T-helper 17 cell (primary cell): ENCODE data around the gene SLC5A1. TPM values are rescaled to one million over a fixed set of nuclear protein-coding genes. Genes with fewer than 3 reads are reported as not detected.

Source experiments
- ATAC-seq: fragments of 150-1000 bp; cut with Tn5 transposase; 2 replicates; pipeline ENCODE4 v1.10.0; 2021; ENCODE audit warnings: mild to moderate bottlenecking, moderate library complexity
- DNase-seq, 3 donors: peaks; one replicate each; pipeline versions ENCODE4 v3.0.0 to v3.0.0-alpha.2; 2020 to 2021
- H3K9me3 ChIP-seq: one replicate; pipeline ENCODE4 v1.7.0; 2013; ENCODE audit warnings: low read length, mild to moderate bottlenecking; ENCODE audit not compliant: control insufficient read depth, poor library complexity, severe bottlenecking
- H3K27ac Mint-ChIP-seq: one replicate; pipeline ENCODE4 v1.8.0; 2022; ENCODE audit warnings: mild to moderate bottlenecking, moderate library complexity, mixed read lengths
- H3K27me3 Mint-ChIP-seq: one replicate; pipeline ENCODE4 v1.8.0; 2022; ENCODE audit warnings: mixed read lengths
- H3K36me3 Mint-ChIP-seq: one replicate; pipeline ENCODE4 v1.8.0; 2022; ENCODE audit warnings: low read depth, mixed read lengths
- H3K4me1 Mint-ChIP-seq: one replicate; pipeline ENCODE4 v1.8.0; 2022; ENCODE audit warnings: mild to moderate bottlenecking, mixed read lengths
- H3K4me3 Mint-ChIP-seq: one replicate; pipeline ENCODE4 v1.8.0; 2022; ENCODE audit warnings: mild to moderate bottlenecking, moderate library complexity, mixed read lengths
- total RNA-seq, 4 donors: library from RNA in 2 of 4; stranded (reverse) in 2 of 4; gene quantifications; one replicate each; pipeline ENCODE4 v1.2.3 and lab custom pipeline; 2022 to 2026

The SLC5A1 gene
- total RNA-seq (not detected), total RNA-seq (lab: John Stamatoyannopoulos, UW) (0 reads per million in 2 donors)

DNA sequence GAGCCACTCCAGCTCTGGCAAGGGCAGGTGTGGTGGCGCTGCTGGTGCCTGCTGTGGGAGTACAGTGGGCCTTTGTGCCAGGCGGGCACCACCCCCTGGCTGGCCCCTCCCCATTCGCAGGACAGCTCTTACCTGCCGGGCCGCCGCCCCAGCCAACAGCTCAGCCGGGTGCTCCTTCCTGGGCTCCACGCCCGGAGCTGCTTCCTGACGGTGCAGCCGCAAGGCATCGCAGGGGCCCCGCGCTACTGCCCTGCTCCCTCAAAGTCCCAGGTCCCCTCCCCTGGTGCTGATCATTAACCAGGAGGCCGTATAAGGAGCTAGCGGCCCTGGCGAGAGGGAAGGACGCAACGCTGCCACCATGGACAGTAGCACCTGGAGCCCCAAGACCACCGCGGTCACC, at the start of gene SLC5A1:
Gene SLC5A1, plus strand, starts transcription at position 338 of the 400 bp plus-strand sequence. Its CDS starts 21 bp downstream, at position 359.
- Mint-ChIP-seq H3K27me3 (peaks cover 86% of the 10 kb centered on the region), H3K36me3 (peaks cover 6% of the 10 kb centered on the region), H3K4me3 (no peak within 1 kb of the TSS), H3K4me1 (peaks cover 11% of the 10 kb centered on the region), H3K27ac (no peak within 1 kb of the TSS)
- no peaks in the 10 kb centered on the region for H3K9me3 ChIP-seq
- ATAC-seq (no peak), DNase-seq (no peak)

DNA sequence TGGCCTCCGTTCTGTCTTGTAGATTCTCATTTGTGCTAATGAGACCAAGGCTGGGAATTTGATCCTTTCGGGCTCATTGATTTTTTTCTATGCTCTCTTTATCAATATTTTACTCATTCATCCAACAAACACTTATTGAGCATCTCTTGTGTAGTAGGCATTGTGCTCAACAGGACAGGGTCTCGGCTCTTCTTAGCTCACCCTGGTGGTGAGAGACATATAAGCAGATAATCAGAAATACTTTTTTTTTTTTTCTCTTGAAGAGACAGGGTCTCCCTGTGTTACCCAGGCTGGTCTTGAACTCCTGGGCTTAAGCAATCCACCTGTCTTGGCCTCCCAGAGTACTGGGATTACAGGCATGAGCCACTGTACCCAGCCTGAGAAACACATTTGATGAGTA, 48.0 kb upstream of the SLC5A1 start:
- Mint-ChIP-seq H3K4me3 (no peak overlapping the region), H3K27me3 (peaks cover 36% of the 10 kb centered on the region), H3K36me3 (peaks cover 4% of the 10 kb centered on the region), H3K27ac (no peak overlapping the region), H3K4me1 (peaks cover 2% of the 10 kb centered on the region)
- ATAC-seq (no peak), DNase-seq (no peak)
- H3K9me3 ChIP-seq: no peaks in the 10 kb centered on the region

- Mint-ChIP-seq H3K4me3 (no peak overlapping the region), H3K36me3 (peaks cover 4% of the 10 kb centered on the region), H3K4me1 (peaks cover 2% of the 10 kb centered on the region), H3K27ac (no peak overlapping the region), H3K27me3 (peaks cover 35% of the 10 kb centered on the region)
- no peaks in the 10 kb centered on the region for H3K9me3 ChIP-seq
- DNase-seq (no peak), ATAC-seq (no peak)
These were observed 47.3 kb upstream of the SLC5A1 start for GRCh38 chr22:31995807-31996206.

DNA sequence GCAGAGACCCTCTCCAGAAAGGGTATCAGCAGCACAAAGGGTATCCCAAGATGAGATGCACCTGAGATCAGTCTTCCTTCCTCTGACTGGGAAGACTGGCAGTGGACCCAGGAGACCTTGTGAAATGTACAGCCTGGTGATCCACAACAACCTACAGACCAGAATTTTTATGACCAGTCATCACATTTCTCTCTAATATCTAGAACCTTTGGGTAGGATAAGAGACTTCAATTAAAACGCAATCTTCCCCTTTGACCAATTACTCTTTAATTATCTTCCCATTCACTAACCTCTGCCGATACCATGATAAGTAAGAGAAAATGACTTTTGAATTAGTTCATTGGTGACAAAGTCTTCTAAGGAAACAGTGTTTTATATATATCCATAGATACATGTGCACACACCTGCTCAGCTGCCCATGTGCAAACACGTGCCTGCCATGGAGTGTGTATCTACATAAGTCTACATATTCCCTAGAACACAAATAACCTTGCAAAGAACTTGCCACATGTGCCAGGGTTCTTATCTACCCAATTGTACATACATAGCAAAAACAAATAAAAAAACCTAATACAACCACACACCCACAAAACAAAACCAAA, 44.2 kb upstream of the SLC5A1 start:
- peaks cover 38% of the 10 kb centered on the region for H3K27me3 Mint-ChIP-seq

GRCh38 chr22:32000181-32000580, 42.9 kb upstream of the SLC5A1 start:
- DNase-seq (no peak), ATAC-seq (no peak)
- Mint-ChIP-seq H3K27me3 (peaks cover 45% of the 10 kb centered on the region), H3K27ac (no peak overlapping the region), H3K36me3 (peaks cover 4% of the 10 kb centered on the region), H3K4me1 (peaks cover 2% of the 10 kb centered on the region), H3K4me3 (no peak overlapping the region)
- H3K9me3 ChIP-seq: no peaks in the 10 kb centered on the region

More for the DNA sequence above, 44.2 kb upstream of the SLC5A1 start:
- ATAC-seq: no peak
- DNase-seq: no peak
- Mint-ChIP-seq H3K4me1 (peaks cover 2% of the 10 kb centered on the region), H3K36me3 (peaks cover 4% of the 10 kb centered on the region), H3K27ac (no peak overlapping the region), H3K4me3 (no peak overlapping the region)
- no peaks in the 10 kb centered on the region for H3K9me3 ChIP-seq

DNA sequence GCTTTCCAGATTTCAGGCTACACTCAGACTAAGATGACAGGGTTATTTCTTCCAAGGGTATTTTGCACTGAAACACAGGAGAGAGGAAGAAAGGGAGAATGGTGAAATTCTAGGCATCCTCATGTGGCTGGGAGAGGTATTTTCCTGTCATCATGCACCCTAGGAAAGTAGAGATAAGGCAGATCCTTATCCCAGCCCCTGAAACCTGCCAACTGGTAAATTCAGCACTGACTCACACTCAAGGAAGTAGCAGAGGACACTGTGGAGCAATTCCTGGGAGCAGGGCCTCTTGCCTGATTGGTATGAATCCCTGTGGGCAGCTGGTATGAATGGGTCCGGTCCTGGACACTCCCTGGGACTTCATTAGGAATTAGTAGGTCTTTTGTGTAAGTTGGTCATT, 37.6 kb upstream of the SLC5A1 start:
- DNase-seq (no peak), ATAC-seq (no peak)
- Mint-ChIP-seq H3K27ac (no peak overlapping the region), H3K4me1 (peaks cover 2% of the 10 kb centered on the region), H3K36me3 (no peaks in the 10 kb centered on the region), H3K27me3 (peaks cover 23% of the 10 kb centered on the region), H3K4me3 (no peak overlapping the region)
- H3K9me3 ChIP-seq: no peaks in the 10 kb centered on the region

GRCh38 chr22:32013200-32013599, 29.9 kb upstream of the SLC5A1 start:
- ATAC-seq (no peak), DNase-seq (no peak)
- peaks cover 9% of the 10 kb centered on the region for H3K9me3 ChIP-seq
- peaks cover 2% of the 10 kb centered on the region for H3K36me3 Mint-ChIP-seq
- no peak overlapping the region for H3K27ac Mint-ChIP-seq
- no peak overlapping the region for H3K4me3 Mint-ChIP-seq
- no peaks in the 10 kb centered on the region for H3K4me1 Mint-ChIP-seq
- H3K27me3 Mint-ChIP-seq: peaks cover 9% of the 10 kb centered on the region

GRCh38 chr22:32016081-32016480, 27.0 kb upstream of the SLC5A1 start:
- peaks cover 9% of the 10 kb centered on the region for H3K9me3 ChIP-seq
- H3K4me3 Mint-ChIP-seq: no peak overlapping the region
- no peaks in the 10 kb centered on the region for H3K4me1 Mint-ChIP-seq
- DNase-seq (no peak), ATAC-seq (no peak)
- H3K36me3 Mint-ChIP-seq: peaks cover 2% of the 10 kb centered on the region
- H3K27me3 Mint-ChIP-seq: peaks cover 19% of the 10 kb centered on the region
- no peak overlapping the region for H3K27ac Mint-ChIP-seq

GRCh38 chr22:32018056-32018455, 25.0 kb upstream of the SLC5A1 start:
- Mint-ChIP-seq H3K4me1 (no peaks in the 10 kb centered on the region), H3K36me3 (no peaks in the 10 kb centered on the region), H3K4me3 (no peak overlapping the region), H3K27ac (no peak overlapping the region), H3K27me3 (peaks cover 19% of the 10 kb centered on the region)
- DNase-seq: no peak
- peaks cover 9% of the 10 kb centered on the region for H3K9me3 ChIP-seq
- no peak for ATAC-seq

GRCh38 chr22:32020117-32020516, 22.9 kb upstream of the SLC5A1 start:
- Mint-ChIP-seq H3K4me1 (no peaks in the 10 kb centered on the region), H3K27ac (no peak overlapping the region)

DNA sequence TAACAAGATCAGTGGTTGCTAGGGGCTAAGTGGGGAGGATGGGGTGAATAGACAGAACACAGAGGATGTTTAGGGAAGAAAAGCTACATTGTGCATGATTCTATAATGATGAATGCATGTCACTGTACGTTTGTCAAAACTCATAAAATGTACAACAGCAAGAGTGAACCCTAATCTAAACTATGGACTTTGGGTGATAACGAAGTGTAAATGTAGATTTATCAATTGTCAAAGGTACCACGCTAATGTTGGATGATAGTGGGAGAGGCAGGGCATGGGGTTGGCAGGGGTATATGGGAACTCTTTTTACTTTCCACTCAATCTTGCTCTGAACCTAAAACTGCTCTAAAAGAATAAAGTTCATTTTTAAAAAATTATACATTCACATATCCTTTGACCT, 21.3 kb upstream of the SLC5A1 start:
- no peaks in the 10 kb centered on the region for H3K9me3 ChIP-seq
- Mint-ChIP-seq H3K4me3 (no peak overlapping the region), H3K27me3 (peaks cover 24% of the 10 kb centered on the region), H3K4me1 (no peaks in the 10 kb centered on the region), H3K36me3 (no peaks in the 10 kb centered on the region), H3K27ac (no peak overlapping the region)
- DNase-seq: no peak
- no peak for ATAC-seq

More at GRCh38 chr22:32020117-32020516, 22.9 kb upstream of the SLC5A1 start:
- no peak for ATAC-seq
- Mint-ChIP-seq H3K36me3 (no peaks in the 10 kb centered on the region), H3K27me3 (peaks cover 19% of the 10 kb centered on the region), H3K4me3 (no peak overlapping the region)
- H3K9me3 ChIP-seq: no peaks in the 10 kb centered on the region
- DNase-seq: no peak

DNA sequence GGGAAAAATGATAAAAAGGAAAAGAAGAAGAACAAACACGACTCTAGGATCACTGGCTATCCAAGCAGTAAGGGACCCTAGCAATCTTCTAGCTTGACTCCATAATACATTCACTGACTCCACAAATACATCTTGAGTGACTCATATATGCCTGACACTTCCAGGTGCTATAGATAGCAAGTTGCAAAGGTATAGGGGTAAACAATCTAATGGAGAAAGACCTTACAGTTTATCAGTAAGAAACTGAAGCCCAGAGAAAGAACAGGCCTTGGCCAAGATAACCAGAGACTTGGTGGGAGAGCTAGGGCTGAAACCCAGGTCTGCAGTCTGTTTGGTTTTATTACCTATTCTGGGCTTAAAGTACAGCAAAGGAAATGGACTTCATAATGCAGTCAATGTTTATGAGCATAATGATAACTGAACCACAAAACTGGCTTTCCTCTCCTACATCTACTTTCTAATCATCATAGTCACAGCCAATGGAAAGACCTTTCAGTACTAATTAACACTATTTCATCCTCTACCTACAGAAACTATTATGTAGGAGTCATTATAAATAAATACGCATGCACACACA, 19.7 kb upstream of the SLC5A1 start:
- no peaks in the 10 kb centered on the region for H3K4me1 Mint-ChIP-seq

GRCh38 chr22:32024796-32025195, 18.3 kb upstream of the SLC5A1 start:
- DNase-seq (no peak), ATAC-seq (no peak)
- H3K4me1 Mint-ChIP-seq: no peaks in the 10 kb centered on the region
- no peak overlapping the region for H3K4me3 Mint-ChIP-seq
- H3K27me3 Mint-ChIP-seq: peaks cover 18% of the 10 kb centered on the region
- H3K9me3 ChIP-seq: no peaks in the 10 kb centered on the region
- H3K27ac Mint-ChIP-seq: no peak overlapping the region
- peaks cover 3% of the 10 kb centered on the region for H3K36me3 Mint-ChIP-seq

More for the DNA sequence above, 19.7 kb upstream of the SLC5A1 start:
- Mint-ChIP-seq H3K36me3 (no peaks in the 10 kb centered on the region), H3K27me3 (peaks cover 15% of the 10 kb centered on the region), H3K4me3 (no peak overlapping the region), H3K27ac (peak overlapping the region; percentile 12)
- ATAC-seq (no peak), DNase-seq (no peak)
- no peaks in the 10 kb centered on the region for H3K9me3 ChIP-seq
